Retinal pigment epithelial cell (primary cell): ENCODE results near the gene F7.

ENCODE experiments used
- DNase-seq: peaks from one replicate; pipeline ENCODE4 v3.0.0-alpha.2; 2010; ENCODE audit warnings: low read depth
- H3K4me3 ChIP-seq: 2 replicates; pipeline ENCODE4 v1.5.1; 2011; ENCODE audit warnings: mild to moderate bottlenecking, low read length, control low read depth, moderate library complexity
- TF ChIP-seq, protein P1 (sequence below): conservative IDR thresholded peaks from 2 replicates; pipeline ENCODE4 v1.5.1; 2011; ENCODE audit warnings: low read depth, low read length, control low read depth, inconsistent platforms

Gene F7

DNA sequence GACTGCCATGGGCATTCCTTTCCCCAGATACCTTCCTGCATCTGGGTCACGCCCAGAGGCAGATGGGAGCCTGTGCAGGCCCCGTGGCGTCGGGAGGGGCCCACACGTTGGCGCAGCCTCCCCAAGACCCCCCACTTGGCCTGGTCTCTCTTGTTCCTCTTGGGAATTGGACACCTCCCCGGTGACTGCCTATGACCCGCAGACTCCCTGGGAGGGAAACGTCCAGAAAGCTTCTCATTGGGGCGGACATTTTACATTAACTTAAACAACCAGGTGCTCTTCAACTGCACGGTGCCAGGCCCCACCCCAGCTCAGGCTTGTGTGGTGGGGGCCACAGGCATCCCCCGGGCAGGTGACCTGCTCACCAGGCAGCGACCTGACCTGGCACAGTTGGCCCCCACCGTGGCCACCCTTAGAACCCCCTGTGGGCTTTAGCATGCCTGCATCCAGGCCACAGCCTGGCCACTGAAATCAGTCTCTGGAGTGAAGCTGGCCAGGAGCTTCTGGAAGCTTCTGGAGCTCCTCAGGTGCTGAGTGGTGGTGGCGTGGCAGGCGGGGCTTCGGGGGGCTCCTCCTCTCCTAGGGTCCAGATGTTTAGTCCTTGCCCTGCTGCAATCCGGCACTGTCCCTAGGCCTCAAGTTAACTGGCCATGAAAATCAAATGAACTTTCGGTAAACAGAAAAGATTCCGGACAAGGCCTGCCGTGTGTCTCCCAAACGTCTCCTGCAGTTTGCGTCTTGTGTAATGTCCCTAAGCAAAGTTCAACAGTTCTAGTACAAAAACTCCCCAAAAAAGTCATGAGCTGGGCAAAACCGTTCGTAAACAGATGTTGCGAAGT, 44.3 kb downstream of the F7 start:
- no peak for DNase-seq
- no peak overlapping the region for H3K4me3 ChIP-seq
- TF ChIP-seq, protein P1, sequence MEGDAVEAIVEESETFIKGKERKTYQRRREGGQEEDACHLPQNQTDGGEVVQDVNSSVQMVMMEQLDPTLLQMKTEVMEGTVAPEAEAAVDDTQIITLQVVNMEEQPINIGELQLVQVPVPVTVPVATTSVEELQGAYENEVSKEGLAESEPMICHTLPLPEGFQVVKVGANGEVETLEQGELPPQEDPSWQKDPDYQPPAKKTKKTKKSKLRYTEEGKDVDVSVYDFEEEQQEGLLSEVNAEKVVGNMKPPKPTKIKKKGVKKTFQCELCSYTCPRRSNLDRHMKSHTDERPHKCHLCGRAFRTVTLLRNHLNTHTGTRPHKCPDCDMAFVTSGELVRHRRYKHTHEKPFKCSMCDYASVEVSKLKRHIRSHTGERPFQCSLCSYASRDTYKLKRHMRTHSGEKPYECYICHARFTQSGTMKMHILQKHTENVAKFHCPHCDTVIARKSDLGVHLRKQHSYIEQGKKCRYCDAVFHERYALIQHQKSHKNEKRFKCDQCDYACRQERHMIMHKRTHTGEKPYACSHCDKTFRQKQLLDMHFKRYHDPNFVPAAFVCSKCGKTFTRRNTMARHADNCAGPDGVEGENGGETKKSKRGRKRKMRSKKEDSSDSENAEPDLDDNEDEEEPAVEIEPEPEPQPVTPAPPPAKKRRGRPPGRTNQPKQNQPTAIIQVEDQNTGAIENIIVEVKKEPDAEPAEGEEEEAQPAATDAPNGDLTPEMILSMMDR: no peak

DNA sequence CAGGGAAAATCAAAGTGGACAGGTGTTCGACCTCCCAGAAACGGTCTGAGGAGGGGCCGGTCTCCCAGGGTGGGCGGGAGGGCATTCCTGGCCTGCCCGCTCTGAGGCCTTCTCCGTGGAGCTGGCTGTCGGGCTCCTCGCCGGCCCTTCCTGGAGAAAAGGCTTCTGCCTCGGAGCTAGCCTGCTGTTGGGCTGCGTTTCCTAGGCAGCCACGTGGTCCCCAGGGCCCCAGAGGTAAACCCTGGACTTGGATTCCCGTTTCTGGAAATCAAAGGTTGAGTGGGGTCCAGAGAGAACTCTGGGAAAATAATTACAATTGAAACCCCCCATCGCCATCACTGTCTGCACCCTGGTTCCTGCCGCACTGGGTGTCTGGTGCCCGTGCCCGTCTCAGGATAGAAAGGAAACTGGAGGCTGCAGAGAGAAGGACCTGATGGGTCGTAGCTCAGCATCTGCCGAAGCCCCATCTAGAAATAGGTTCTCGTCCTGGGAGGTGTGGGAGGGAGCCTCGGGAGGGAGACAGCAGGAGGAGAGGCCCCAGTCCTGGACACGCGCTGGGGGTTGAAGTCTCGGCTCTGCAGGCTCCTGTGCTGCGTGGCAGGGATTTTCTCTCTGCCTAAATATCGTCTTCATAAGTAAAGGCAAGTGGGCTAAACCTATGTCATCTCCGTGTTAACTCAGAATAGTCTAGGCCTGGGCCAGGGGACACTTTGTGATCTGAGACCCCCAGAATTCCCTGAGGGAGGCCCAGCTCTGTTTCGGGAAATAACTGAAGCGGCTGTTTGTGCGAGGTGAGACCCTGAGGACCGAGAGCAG, 45.2 kb downstream of the F7 start:
- no peak for DNase-seq
- no peak overlapping the region for H3K4me3 ChIP-seq
- TF ChIP-seq, protein P1: no peak

DNA sequence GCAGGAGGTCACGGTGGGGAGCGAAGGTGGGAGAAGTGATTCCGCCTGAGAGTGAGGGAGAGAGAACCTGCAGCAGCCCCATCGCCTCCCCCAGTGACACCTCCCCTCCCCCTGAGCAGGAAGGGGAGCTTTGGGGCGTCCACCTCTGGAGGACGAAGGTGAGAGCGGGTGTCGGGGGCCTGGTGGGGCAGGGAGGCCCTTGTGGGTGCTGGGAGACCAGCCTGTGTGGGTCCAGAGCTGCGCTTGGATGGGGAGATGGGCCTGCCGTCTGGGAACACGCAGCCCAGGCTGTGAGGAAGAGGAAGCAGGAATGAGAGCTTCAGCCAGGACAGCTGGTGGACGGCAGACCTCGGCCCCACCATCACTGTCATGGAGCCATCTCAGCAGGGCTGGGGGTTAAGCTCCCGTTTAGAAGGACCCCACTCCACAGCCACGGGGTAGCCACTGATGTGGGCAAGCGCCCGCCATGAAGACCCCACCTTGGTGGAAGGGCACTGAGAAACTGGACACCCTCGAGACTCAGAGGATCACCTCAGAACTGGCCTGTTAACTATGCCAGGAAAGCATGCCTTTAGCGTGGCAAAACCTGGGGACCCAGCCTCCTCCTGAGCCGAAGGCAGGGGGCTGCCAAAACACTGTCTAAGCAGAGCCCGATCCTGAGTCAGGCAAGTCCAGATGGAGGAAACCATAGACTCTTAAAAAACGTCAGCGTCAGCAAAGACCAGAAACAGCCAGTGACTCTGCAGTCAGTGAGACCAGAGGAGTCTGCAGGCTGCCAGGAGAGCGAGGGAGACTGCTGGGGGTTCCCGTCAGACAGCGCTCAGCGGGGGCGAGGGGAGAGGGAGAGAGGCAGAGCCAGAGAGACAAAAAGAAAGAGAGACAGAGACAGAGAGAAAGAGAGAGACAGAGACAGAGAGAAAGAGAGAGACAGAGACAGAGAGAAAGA, 46.4 kb downstream of the F7 start:
- no peak for DNase-seq
- H3K4me3 ChIP-seq: no peak overlapping the region
- TF ChIP-seq, protein P1: no peak

DNA sequence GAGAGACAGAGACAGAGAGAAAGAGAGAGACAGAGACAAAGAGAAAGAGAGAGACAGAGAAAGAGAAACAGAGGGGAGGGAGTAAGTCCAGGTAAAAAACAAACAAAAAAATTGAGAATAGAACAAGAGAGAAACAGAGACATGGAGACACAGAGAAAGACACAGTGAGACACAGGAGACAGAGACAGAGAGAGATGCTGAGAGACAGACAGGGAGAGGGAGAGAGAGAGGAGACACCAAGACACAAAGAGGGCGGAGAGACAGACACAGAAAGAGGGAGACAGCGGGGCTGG, 47.0 kb downstream of the F7 start:
- DNase-seq: no peak
- TF ChIP-seq, protein P1: no peak
- peak overlapping the region; percentile 44 for H3K4me3 ChIP-seq

DNA sequence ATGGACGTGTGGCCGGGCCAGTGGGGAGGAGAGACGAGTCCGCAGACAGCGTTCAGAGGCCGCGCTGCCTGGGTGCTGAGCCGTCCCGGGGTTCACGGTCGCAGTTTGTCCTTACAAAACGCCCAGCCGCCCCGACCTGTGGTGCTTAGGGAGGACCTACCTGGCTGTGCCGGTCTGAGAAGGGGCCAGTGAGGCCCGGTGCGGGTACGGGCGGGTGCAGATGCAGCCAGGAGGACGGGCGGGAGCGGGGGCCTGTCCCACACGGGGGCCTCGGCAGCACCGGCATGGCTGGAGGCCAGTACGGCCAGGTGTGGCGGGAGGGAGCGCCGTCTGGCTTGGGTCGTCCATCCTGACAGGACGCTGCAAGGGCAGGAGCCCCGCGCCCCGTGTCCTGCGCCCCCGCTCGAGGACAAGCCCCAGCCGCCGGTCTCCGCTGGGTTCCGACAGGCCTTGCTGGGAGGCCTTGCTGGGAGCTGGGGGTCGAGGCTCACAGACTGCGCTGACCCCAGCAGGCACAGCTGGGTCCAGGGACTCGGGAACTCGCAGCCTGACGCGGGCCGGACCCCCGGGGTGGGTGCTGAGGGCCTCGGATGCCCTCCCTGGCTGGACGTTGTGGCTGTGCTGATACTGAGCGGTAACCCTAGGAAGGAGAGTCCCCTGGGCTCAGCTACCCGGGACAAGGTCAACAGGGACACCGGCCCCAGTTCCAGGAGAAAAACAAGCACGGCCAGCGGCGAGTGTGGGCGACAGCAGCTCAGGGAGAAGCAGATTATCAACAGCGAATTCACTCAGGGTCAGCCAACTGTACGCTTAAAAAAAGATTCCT, 47.6 kb downstream of the F7 start:
- TF ChIP-seq, protein P1: no peak
- DNase-seq: no peak
- peak overlapping the region; percentile 44 for H3K4me3 ChIP-seq
